Adipocyte (in vitro differentiated cells): ENCODE measurements around the gene MAP2K1.
A peak's percentile ranks its signal among the peaks of the same experiment; 100 is the strongest.
"Not testable (repeated sequence)": the region's sequence is repeated elsewhere in the genome, so short reads cannot be mapped to it uniquely, and the experiment has no call there.

ENCODE experiments used
- DNase-seq: peaks from one replicate; pipeline ENCODE4 v3.0.0-alpha.2; 2015; ENCODE audit warnings: low read depth
- H3K27me3 ChIP-seq: replicated peaks from 2 replicates; pipeline ENCODE4 v1.7.0; 2013; ENCODE audit warnings: mild to moderate bottlenecking, low read length, moderate library complexity; ENCODE audit not compliant: control insufficient read depth, insufficient read depth
- H3K36me3 ChIP-seq: 2 replicates; pipeline ENCODE4 v1.7.0; 2013; ENCODE audit warnings: low read length, mild to moderate bottlenecking, moderate library complexity; ENCODE audit not compliant: control insufficient read depth, insufficient read depth, severe bottlenecking
- H3K4me1 ChIP-seq: 2 replicates; pipeline ENCODE4 v1.7.0; 2013; ENCODE audit warnings: mild to moderate bottlenecking, low read length, moderate library complexity; ENCODE audit not compliant: control insufficient read depth, insufficient read depth
- H3K4me3 ChIP-seq: 2 replicates; pipeline ENCODE4 v1.7.0; 2013; ENCODE audit warnings: mild to moderate bottlenecking, low read length, moderate library complexity
- H3K9ac ChIP-seq: 2 replicates; pipeline ENCODE4 v1.7.0; 2013; ENCODE audit warnings: mild to moderate bottlenecking, low read length, moderate library complexity
- H3K9me3 ChIP-seq: 2 replicates; pipeline ENCODE4 v1.7.0; 2013; ENCODE audit warnings: mild to moderate bottlenecking, low read length, moderate library complexity; ENCODE audit not compliant: control insufficient read depth

MAP2K1 gene

DNA sequence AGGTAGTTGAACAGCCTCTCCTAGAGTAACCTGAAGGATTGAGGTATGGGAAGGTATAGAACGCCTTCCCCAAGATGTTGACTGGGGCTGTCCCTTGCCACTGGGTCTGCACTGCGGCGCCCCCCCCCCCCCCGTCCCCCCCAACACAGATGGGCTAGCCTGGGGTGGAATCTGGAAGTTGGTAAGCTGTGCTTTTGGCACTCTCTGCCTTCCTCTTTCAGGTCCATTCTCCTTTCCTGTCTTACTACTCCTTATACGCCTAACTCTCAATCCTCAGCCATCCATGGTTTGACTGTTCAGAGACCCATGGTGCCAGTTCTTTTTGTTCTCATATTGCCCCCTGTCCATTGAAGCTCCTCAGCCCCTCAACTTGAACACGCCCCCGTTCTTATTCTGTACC is 42.8 kb downstream of the MAP2K1 start:
- Histone ChIP-seq H3K4me3 (no peak overlapping the region), H3K4me1 (peaks cover 16% of the 10 kb centered on the region), H3K36me3 (no peaks in the 10 kb centered on the region), H3K9me3 (no peaks in the 10 kb centered on the region), H3K27me3 (no peaks in the 10 kb centered on the region), H3K9ac (no peak overlapping the region)
- no peak for DNase-seq

- Histone ChIP-seq H3K9ac (no peak overlapping the region), H3K36me3 (peaks cover 2% of the 10 kb centered on the region), H3K4me3 (no peak overlapping the region), H3K4me1 (peaks cover 16% of the 10 kb centered on the region), H3K27me3 (no peaks in the 10 kb centered on the region), H3K9me3 (no peaks in the 10 kb centered on the region)
- DNase-seq = no peak
Observed at GRCh38 chr15:66430627-66431255, 44.0 kb downstream of the MAP2K1 start.

- Histone ChIP-seq H3K27me3 (no peaks in the 10 kb centered on the region), H3K36me3 (peaks cover 28% of the 10 kb centered on the region), H3K4me3 (no peak overlapping the region), H3K9me3 (no peaks in the 10 kb centered on the region), H3K4me1 (peaks cover 16% of the 10 kb centered on the region), H3K9ac (no peak overlapping the region)
- peak; percentile 8 for DNase-seq
Observed at GRCh38 chr15:66433726-66434125, 47.0 kb downstream of the MAP2K1 start.

DNA sequence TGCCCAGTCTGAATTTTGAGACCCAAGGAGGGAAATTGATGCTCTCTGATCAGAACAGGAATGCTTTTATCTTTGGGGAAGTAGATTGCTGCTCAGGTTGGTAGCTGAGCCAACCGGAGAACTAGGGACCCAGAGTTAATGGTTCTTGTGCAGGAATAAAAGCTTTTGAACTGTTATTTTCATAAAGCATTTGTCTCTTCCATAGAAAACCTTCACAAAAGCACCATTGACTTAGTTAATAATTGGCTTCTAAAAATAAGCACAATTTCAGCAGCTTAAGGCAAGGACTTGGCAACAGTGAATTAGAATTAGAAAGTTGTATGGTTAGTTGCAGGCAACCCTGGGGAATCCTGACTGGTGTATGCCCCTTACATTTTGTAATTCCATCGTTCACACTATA is 53.8 kb downstream of the MAP2K1 start:
- Histone ChIP-seq H3K4me3 (no peak overlapping the region), H3K27me3 (no peaks in the 10 kb centered on the region), H3K4me1 (no peaks in the 10 kb centered on the region), H3K9me3 (no peaks in the 10 kb centered on the region), H3K9ac (no peak overlapping the region), H3K36me3 (peaks cover 69% of the 10 kb centered on the region)
- DNase-seq = no peak

DNA sequence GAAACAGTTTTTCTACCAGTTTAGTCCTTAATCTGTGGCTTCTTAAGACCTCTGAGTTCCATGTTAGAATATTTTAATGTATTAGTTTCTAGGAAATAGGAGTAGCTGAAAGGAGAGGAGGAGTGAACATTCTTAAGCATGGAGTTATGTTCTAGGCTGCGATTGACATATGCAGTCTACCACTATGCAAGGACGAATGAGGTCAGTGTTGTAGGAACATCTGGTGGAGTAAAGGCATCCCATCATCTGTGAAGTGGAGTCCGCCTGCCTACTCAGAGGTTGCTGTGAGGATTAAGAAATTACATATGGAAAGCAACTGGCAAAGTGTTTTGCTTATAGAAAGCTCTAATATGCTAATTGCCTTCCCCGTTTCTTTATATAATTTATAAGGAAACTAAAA is 65.7 kb downstream of the MAP2K1 start:
- Histone ChIP-seq H3K9ac (no peak overlapping the region), H3K27me3 (no peaks in the 10 kb centered on the region), H3K36me3 (peaks cover 8% of the 10 kb centered on the region), H3K9me3 (no peaks in the 10 kb centered on the region), H3K4me3 (no peak overlapping the region), H3K4me1 (peaks cover 16% of the 10 kb centered on the region)
- no peak for DNase-seq

DNA sequence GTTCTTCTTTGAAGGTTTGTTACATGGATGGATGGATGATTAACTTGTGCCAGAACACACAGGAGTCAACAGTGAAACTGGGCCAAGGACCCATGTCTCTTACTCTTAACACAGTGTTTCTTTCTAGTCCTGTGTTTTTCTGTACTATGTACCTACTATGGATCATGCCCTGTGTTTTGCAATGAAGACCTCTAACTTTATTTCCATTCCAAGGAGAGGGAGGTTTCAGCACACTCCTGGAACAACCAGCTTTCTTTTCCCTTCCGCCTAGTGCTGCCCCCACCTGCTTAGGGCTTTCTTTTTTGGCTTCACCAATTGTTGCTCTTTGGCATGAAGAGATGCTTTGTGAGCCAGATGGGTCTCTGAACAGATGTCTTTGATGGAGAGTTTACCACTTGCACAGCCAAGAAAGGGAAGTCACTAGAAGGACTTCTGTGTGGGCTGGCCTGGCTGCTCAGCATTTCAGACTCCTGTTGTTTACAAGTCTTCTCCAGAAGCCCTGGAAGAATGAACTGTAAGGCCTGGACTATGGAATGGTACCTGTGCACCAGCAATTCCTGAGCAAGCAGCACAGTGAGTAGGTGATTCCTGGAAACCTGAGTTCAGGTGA is 66.4 kb downstream of the MAP2K1 start:
- Histone ChIP-seq H3K9me3 (no peaks in the 10 kb centered on the region), H3K4me3 (no peak overlapping the region), H3K9ac (no peak overlapping the region), H3K4me1 (peaks cover 16% of the 10 kb centered on the region), H3K27me3 (no peaks in the 10 kb centered on the region), H3K36me3 (peaks cover 8% of the 10 kb centered on the region)
- DNase-seq = no peak

DNA sequence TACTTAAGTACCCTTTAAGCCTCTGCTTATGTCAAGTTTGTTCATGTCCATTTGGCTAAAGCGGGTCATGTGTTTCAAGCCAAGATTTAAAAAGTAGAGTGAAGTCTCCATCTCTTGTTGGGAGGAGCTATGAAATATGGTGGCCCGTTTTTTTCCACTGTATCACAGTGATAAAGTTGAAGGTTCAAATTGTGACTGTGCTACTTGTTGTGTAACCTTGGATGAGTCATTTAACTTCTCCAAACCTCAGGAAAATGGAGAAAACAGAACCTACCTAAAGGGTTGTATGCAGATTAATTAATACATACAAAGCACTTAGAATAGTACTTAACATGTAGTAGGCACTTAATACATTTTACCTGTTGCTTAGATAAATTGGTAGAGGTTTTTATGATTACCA is 67.4 kb downstream of the MAP2K1 start:
- Histone ChIP-seq H3K36me3 (peaks cover 8% of the 10 kb centered on the region), H3K4me3 (no peak overlapping the region), H3K4me1 (peaks cover 16% of the 10 kb centered on the region), H3K27me3 (no peaks in the 10 kb centered on the region), H3K9ac (no peak overlapping the region), H3K9me3 (no peaks in the 10 kb centered on the region)
- peak; percentile 13 for DNase-seq

GRCh38 chr15:66456211-66456610 is 69.5 kb downstream of the MAP2K1 start:
- Histone ChIP-seq H3K4me1 (peaks cover 16% of the 10 kb centered on the region), H3K9me3 (no peaks in the 10 kb centered on the region), H3K4me3 (no peak overlapping the region), H3K27me3 (no peaks in the 10 kb centered on the region), H3K36me3 (peaks cover 8% of the 10 kb centered on the region), H3K9ac (no peak overlapping the region)
- peak; percentile 14 for DNase-seq

GRCh38 chr15:66459818-66460615 is 73.3 kb downstream of the MAP2K1 start:
- Histone ChIP-seq H3K36me3 (peaks cover 8% of the 10 kb centered on the region), H3K9me3 (no peaks in the 10 kb centered on the region), H3K4me1 (peaks cover 5% of the 10 kb centered on the region), H3K9ac (no peak overlapping the region), H3K4me3 (no peak overlapping the region), H3K27me3 (no peaks in the 10 kb centered on the region)
- no peak for DNase-seq

GRCh38 chr15:66461294-66461693 is 74.6 kb downstream of the MAP2K1 start:
- not testable (repeated sequence) for H3K4me3 ChIP-seq, DNase-seq, H3K9ac ChIP-seq, H3K9me3 ChIP-seq, H3K36me3 ChIP-seq, H3K4me1 ChIP-seq, H3K27me3 ChIP-seq

DNA sequence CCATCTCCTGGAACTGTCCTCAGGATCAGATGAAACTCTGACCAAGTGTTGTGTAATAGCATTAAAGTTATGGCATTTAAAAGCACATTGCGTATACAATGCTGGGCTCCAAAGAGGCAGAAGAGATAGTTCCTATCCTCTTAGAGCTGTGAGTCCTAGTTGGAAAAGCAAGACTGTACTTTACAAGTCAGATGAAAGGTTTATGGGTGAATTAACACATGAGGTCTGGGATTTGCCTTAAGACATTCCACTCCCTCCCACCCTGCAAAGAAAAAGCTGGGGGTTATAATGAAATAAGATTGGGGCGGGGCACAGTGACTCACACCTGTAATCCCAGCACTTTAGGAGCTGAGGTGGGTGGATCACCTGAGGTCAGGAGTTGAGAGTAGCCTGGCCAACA is 75.2 kb downstream of the MAP2K1 start:
- peaks cover 5% of the 10 kb centered on the region for H3K4me1 ChIP-seq

More for the DNA sequence above, 75.2 kb downstream of the MAP2K1 start:
- no peaks in the 10 kb centered on the region for H3K9me3 ChIP-seq
- no peaks in the 10 kb centered on the region for H3K27me3 ChIP-seq
- H3K36me3 ChIP-seq = peaks cover 8% of the 10 kb centered on the region
- H3K4me3 ChIP-seq = no peak overlapping the region
- H3K9ac ChIP-seq = no peak overlapping the region
- no peak for DNase-seq
